Measurements from ENCODE around the gene NUP107. TPM values are rescaled to one million over a fixed set of nuclear protein-coding genes. Genes with fewer than 3 reads are reported as not detected.

The NUP107 gene
- total RNA-seq, 2 experiments from 2014 or later: 106 to 126 TPM

DNA sequence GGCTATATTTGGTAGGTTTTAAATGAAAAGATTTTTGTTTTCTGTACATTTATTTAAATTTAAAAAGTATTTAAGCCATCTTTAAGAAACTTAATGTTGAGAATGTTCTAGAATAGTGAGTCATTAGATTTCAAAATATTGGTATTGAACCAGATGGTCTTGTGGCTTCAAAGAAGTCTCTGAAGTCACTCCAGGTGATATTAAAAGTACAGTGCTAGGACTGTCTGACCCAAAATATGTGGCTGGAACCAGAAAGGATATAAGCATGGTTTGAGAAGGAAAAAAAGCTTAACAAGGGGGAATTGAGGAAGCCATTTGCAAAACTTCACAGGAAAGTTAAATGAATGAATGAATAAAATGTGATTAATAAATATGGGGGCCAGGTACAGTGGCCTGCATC is 92.5 kb downstream of the NUP107 start:
- no TSS peak for BruUV-seq (replicated peaks)

DNA sequence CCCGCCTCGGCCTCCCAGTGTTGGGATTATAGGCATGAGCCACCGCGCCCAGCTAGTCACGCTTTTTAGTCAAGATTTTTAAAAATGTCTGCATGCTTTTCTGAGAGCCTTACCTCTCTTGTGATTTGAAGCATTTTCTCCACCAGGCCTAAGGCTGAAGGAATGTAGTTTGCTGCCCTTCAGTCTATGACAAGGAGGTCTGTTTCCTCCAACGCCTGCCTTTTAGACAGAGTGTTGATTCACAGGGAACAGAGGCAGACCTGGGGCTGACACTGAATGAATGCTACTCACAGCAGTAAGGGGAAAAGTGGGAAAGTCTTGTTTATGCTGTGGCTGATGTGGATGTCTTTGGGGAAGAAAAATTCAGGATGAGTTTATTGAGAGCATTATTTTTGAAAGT is 94.0 kb downstream of the NUP107 start:
- TF ChIP-seq EZH2phosphoT487 (IDR thresholded peaks at IDR 0.05; ENCODE audit: borderline replicate concordance, low read depth, low read length): no peak
- TF ChIP-seq, protein P1, sequence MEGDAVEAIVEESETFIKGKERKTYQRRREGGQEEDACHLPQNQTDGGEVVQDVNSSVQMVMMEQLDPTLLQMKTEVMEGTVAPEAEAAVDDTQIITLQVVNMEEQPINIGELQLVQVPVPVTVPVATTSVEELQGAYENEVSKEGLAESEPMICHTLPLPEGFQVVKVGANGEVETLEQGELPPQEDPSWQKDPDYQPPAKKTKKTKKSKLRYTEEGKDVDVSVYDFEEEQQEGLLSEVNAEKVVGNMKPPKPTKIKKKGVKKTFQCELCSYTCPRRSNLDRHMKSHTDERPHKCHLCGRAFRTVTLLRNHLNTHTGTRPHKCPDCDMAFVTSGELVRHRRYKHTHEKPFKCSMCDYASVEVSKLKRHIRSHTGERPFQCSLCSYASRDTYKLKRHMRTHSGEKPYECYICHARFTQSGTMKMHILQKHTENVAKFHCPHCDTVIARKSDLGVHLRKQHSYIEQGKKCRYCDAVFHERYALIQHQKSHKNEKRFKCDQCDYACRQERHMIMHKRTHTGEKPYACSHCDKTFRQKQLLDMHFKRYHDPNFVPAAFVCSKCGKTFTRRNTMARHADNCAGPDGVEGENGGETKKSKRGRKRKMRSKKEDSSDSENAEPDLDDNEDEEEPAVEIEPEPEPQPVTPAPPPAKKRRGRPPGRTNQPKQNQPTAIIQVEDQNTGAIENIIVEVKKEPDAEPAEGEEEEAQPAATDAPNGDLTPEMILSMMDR (conservative IDR thresholded peaks at IDR 0.05; ENCODE audit: low read length): no peak
- Histone ChIP-seq H3K27ac (ENCODE audit: low read depth, low read length, poor library complexity, severe bottlenecking) (no peak overlapping the region), H3K36me3 (ENCODE audit: insufficient read depth, low read length) (peaks cover 11% of the 10 kb centered on the region; the same call in 1 of the 2 replicates), H3K9me2 (ENCODE audit: insufficient read depth, low read length) (no peaks in the 10 kb centered on the region), H3K4me3 (ENCODE audit: low read depth, low read length, poor library complexity, severe bottlenecking) (no peak overlapping the region), H4K20me1 (ENCODE audit: insufficient read depth, low read length) (no peaks in the 10 kb centered on the region), H3K4me2 (ENCODE audit: low read length) (no peak overlapping the region), H3K9me3 (ENCODE audit: low read length) (no peaks in the 10 kb centered on the region), H2AFZ (ENCODE audit: low read length) (no peak overlapping the region), H3K79me2 (ENCODE audit: insufficient read depth, low read depth, low read length) (no peaks in the 10 kb centered on the region), H3K4me1 (ENCODE audit: insufficient read depth, low read length, poor library complexity, severe bottlenecking) (peaks cover 54% of the 10 kb centered on the region)
- intact Hi-C loops (cut with micrococcal nuclease; ENCODE audit: unreplicated experiment): no loop called here
- ChIA-PET CTCF (ENCODE audit: unreplicated experiment) (interaction anchor here (0.7 kb wide), 1 partner anchor 27 kb away, joined by 7 read pairs; no protein-coding TSS in a partner anchor), POLR2A (no interaction called here)
- no peak for DNase-seq (ENCODE audit: low spot score)
- no TSS peak for BruUV-seq (replicated peaks)

More for the DNA sequence above, 92.5 kb downstream of the NUP107 start:
- Histone ChIP-seq H4K20me1 (ENCODE audit: insufficient read depth, low read length) (no peaks in the 10 kb centered on the region), H3K4me2 (ENCODE audit: low read length) (no peak overlapping the region), H3K79me2 (ENCODE audit: insufficient read depth, low read depth, low read length) (no peaks in the 10 kb centered on the region), H3K4me3 (ENCODE audit: low read depth, low read length, poor library complexity, severe bottlenecking) (no peak overlapping the region), H3K9me2 (ENCODE audit: insufficient read depth, low read length) (no peaks in the 10 kb centered on the region), H3K4me1 (ENCODE audit: insufficient read depth, low read length, poor library complexity, severe bottlenecking) (peaks cover 54% of the 10 kb centered on the region), H3K9me3 (ENCODE audit: low read length) (no peaks in the 10 kb centered on the region), H2AFZ (ENCODE audit: low read length) (no peak overlapping the region), H3K36me3 (ENCODE audit: insufficient read depth, low read length) (peaks cover 11% of the 10 kb centered on the region; the same call in 1 of the 2 replicates), H3K27ac (ENCODE audit: low read depth, low read length, poor library complexity, severe bottlenecking) (no peak overlapping the region)
- TF ChIP-seq, protein P1 (conservative IDR thresholded peaks at IDR 0.05; ENCODE audit: low read length): no peak
- no peak for TF ChIP-seq EZH2phosphoT487 (IDR thresholded peaks at IDR 0.05; ENCODE audit: borderline replicate concordance, low read depth, low read length)
- CTCF ChIA-PET (ENCODE audit: unreplicated experiment): no interaction called here
- DNase-seq (ENCODE audit: low spot score): no peak
- intact Hi-C loops (cut with micrococcal nuclease; ENCODE audit: unreplicated experiment): no loop called here
- POLR2A ChIA-PET: interaction anchor here (0.5 kb wide), 1 partner anchor 75 kb away, joined by 3 read pairs; no protein-coding TSS in a partner anchor

DNA sequence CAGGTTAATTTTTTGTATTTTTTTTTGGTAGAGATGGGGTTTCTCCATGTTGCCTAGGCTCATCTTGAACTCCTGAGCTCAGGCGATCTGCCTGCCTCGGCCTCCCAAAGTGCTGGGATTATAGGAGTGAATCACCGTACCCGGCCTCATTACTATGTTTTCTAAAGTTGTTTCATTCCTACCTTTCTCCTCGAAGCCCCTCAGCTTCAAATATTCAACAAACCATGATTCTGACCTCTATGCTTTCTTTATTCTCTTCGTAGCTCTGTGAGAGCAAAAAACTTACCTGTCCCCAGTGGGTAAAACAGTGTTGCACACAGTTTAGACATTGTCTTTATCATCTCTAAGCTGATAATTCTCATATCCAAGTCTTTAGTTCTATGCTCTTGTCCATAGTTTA is 95.0 kb downstream of the NUP107 start:
- ChIA-PET CTCF (ENCODE audit: unreplicated experiment) (no interaction called here), POLR2A (interaction anchor here (0.6 to 2.7 kb wide), 5 partner anchors 10 to 70 kb away, joined by 3 to 17 read pairs (median 10); no protein-coding TSS in a partner anchor)
- intact Hi-C loops (cut with micrococcal nuclease; ENCODE audit: unreplicated experiment): no loop called here
- no peak overlapping the region for H3K4me2 ChIP-seq (ENCODE audit: low read length)
- peaks cover 50% of the 10 kb centered on the region for H3K4me1 ChIP-seq (ENCODE audit: insufficient read depth, low read length, poor library complexity, severe bottlenecking)
- H3K27ac ChIP-seq (ENCODE audit: low read depth, low read length, poor library complexity, severe bottlenecking): no peak overlapping the region
- no peak overlapping the region for H2AFZ ChIP-seq (ENCODE audit: low read length)
- no peaks in the 10 kb centered on the region for H4K20me1 ChIP-seq (ENCODE audit: insufficient read depth, low read length)
- DNase-seq (ENCODE audit: low spot score): no peak
- H3K9me3 ChIP-seq (ENCODE audit: low read length): no peaks in the 10 kb centered on the region
- no TSS peak for BruUV-seq (replicated peaks)
- TF ChIP-seq, protein P1 (conservative IDR thresholded peaks at IDR 0.05; ENCODE audit: low read length): no peak
- H3K79me2 ChIP-seq (ENCODE audit: insufficient read depth, low read depth, low read length): no peaks in the 10 kb centered on the region
- no peaks in the 10 kb centered on the region for H3K9me2 ChIP-seq (ENCODE audit: insufficient read depth, low read length)
- H3K4me3 ChIP-seq (ENCODE audit: low read depth, low read length, poor library complexity, severe bottlenecking): no peak overlapping the region
- peaks cover 8% of the 10 kb centered on the region; the same call in 1 of the 2 replicates for H3K36me3 ChIP-seq (ENCODE audit: insufficient read depth, low read length)

Data from OCI-LY7 (cell line).